Activated CD8-positive, alpha-beta T cell treated with anti-CD3 and anti-CD28 coated beads for 36 hours (primary cell): ENCODE measurements around the gene ZNFX1. TPM values are rescaled to one million over a fixed set of nuclear protein-coding genes. Genes with fewer than 3 reads are reported as not detected.
A peak's percentile ranks its signal among the peaks of the same experiment; 100 is the strongest.

ENCODE experiments used
- ATAC-seq: fragments of 200-7000 bp; cut with Tn5 transposase; one replicate; pipeline ENCODE4 v1.10.0; 2021; ENCODE audit warnings: mild to moderate bottlenecking, moderate library complexity
- CTCF ChIA-PET: fragments of 350-600 bp; sonication (Branson Sonifier 250); formaldehyde crosslinking; loops from one replicate; lab custom pipeline; 2021; ENCODE audit warnings: antibody characterized with exemption; lab: Charles Lee
- POLR2A ChIA-PET: fragments of 350-600 bp; sonication (Branson Sonifier 250); formaldehyde crosslinking; loops from one replicate; lab custom pipeline; 2021; ENCODE audit warnings: antibody characterized with exemption; lab: Charles Lee
- DNase-seq: peaks from one replicate; pipeline ENCODE4 v3.0.0-alpha.2; 2020
- H3K27ac Mint-ChIP-seq: one replicate; pipeline ENCODE4 v1.8.0; 2021; ENCODE audit warnings: mild to moderate bottlenecking, mixed read lengths
- H3K27me3 Mint-ChIP-seq: one replicate; pipeline ENCODE4 v1.8.0; 2021; ENCODE audit warnings: mixed read lengths
- H3K36me3 Mint-ChIP-seq: one replicate; pipeline ENCODE4 v1.8.0; 2021; ENCODE audit warnings: low read depth, mixed read lengths
- H3K4me1 Mint-ChIP-seq: one replicate; pipeline ENCODE4 v1.8.0; 2021; ENCODE audit warnings: low read depth, mixed read lengths
- H3K4me3 Mint-ChIP-seq: one replicate; pipeline ENCODE4 v1.8.0; 2021; ENCODE audit warnings: mild to moderate bottlenecking, moderate library complexity, mixed read lengths
- H3K9me3 Mint-ChIP-seq: one replicate; pipeline ENCODE4 v1.8.0; 2021; ENCODE audit warnings: mixed read lengths
- CTCF ChIP-seq: fragments of 200-600 bp; IDR thresholded peaks from one replicate; pipeline ENCODE4 v1.8.0; 2022; ENCODE audit warnings: antibody characterized with exemption, mild to moderate bottlenecking
- intact Hi-C: fragments of 100-400 bp; cut with micrococcal nuclease; formaldehyde crosslinking; loops from one replicate; pipeline ENCODE4 v1.10.0; 2022
- total RNA-seq, 2 experiments: library from RNA; stranded (reverse); gene quantifications; one replicate each; pipeline ENCODE4 v1.2.3, GENCODE V29; 2021

ZNFX1 gene
- total RNA-seq, 2 experiments from 2014 or later = 27.4 to 27.7 TPM

- Mint-ChIP-seq H3K4me3 (peak overlapping the region; percentile 100), H3K9me3 (peaks cover 10% of the 10 kb centered on the region), H3K36me3 (peaks cover 71% of the 10 kb centered on the region), H3K27me3 (peaks cover 2% of the 10 kb centered on the region), H3K4me1 (peaks cover 42% of the 10 kb centered on the region), H3K27ac (peak overlapping the region; percentile 100)
- POLR2A ChIA-PET = interaction anchor here (0.5 to 8.4 kb wide), 8 partner anchors 11 to 1746 kb away, joined by 3 to 148 read pairs (median 11); partner anchors contain the start of genes CSE1L and DDX27
- intact Hi-C loops = no loop called here
- CTCF ChIA-PET = no interaction called here
- ATAC-seq = no peak
- no peak for TF ChIP-seq CTCF
- no peak for DNase-seq
Observed at GRCh38 chr20:49277786-49278035, 146 bp downstream of the ZNFX1 start.

GRCh38 chr20:49276961-49277785 is 684 bp downstream of the ZNFX1 start:
- H3K27me3 Mint-ChIP-seq = peaks cover 2% of the 10 kb centered on the region
- H3K4me3 Mint-ChIP-seq = peak overlapping the region; percentile 100
- H3K9me3 Mint-ChIP-seq = peaks cover 10% of the 10 kb centered on the region
- ChIA-PET CTCF (interaction anchor here (1.0 to 1.3 kb wide), 3 partner anchors 13 to 60 kb away, joined by 4 to 7 read pairs (median 5); no protein-coding TSS in a partner anchor), POLR2A (interaction anchor here (0.5 to 8.4 kb wide), 22 partner anchors 8 to 1745 kb away, joined by 3 to 148 read pairs (median 4); partner anchors contain the start of genes CSE1L and DDX27)
- ATAC-seq (peak; percentile 33), DNase-seq (peak; percentile 86)
- TF ChIP-seq CTCF = no peak
- intact Hi-C loops = no loop called here
- peaks cover 41% of the 10 kb centered on the region for H3K4me1 Mint-ChIP-seq
- H3K36me3 Mint-ChIP-seq = peaks cover 71% of the 10 kb centered on the region
- peak overlapping the region; percentile 100 for H3K27ac Mint-ChIP-seq

- POLR2A ChIA-PET = interaction anchor here (0.5 to 8.4 kb wide), 18 partner anchors 9 to 320 kb away, joined by 3 to 148 read pairs (median 4); partner anchors contain the start of gene CSE1L
Observed at GRCh38 chr20:49276161-49276960, 1.5 kb downstream of the ZNFX1 start.

GRCh38 chr20:49275636-49276035 is 2.2 kb downstream of the ZNFX1 start:
- DNase-seq = no peak
- Mint-ChIP-seq H3K27ac (peak overlapping the region; percentile 100), H3K9me3 (peaks cover under 1% of the 10 kb centered on the region), H3K4me1 (peaks cover 43% of the 10 kb centered on the region), H3K36me3 (peaks cover 68% of the 10 kb centered on the region), H3K27me3 (peaks cover 2% of the 10 kb centered on the region), H3K4me3 (peak overlapping the region; percentile 100)
- intact Hi-C loops = no loop called here
- no peak for ATAC-seq
- ChIA-PET POLR2A (interaction anchor here (0.8 to 8.4 kb wide), 12 partner anchors 9 to 320 kb away, joined by 3 to 148 read pairs (median 4); partner anchors contain the start of gene CSE1L), CTCF (interaction anchor here (1.2 to 1.3 kb wide), 2 partner anchors 11 to 31 kb away, joined by 4 to 5 read pairs; no protein-coding TSS in a partner anchor)
- no peak for TF ChIP-seq CTCF

More at GRCh38 chr20:49276161-49276960, 1.5 kb downstream of the ZNFX1 start:
- H3K36me3 Mint-ChIP-seq = peaks cover 68% of the 10 kb centered on the region
- peak; percentile 45 for ATAC-seq
- H3K4me3 Mint-ChIP-seq = peak overlapping the region; percentile 100
- H3K4me1 Mint-ChIP-seq = peaks cover 38% of the 10 kb centered on the region
- intact Hi-C loops = no loop called here
- CTCF ChIA-PET = interaction anchor here (1.0 to 1.3 kb wide), 3 partner anchors 12 to 59 kb away, joined by 4 to 7 read pairs (median 5); no protein-coding TSS in a partner anchor
- DNase-seq = peak; percentile 82
- TF ChIP-seq CTCF = no peak
- H3K27ac Mint-ChIP-seq = peak overlapping the region; percentile 100
- H3K9me3 Mint-ChIP-seq = peaks cover 8% of the 10 kb centered on the region
- peaks cover 2% of the 10 kb centered on the region for H3K27me3 Mint-ChIP-seq
